Stomach (tissue), 4 donors: ENCODE measurements around the gene RRAS.

Experiments
- CTCF ChIP-seq, 7 experiments: fragments of 450-650 bp in 4 of 7; fragments of 200-600 bp in 3 of 7; sonication (generic) in 3 of 7; IDR thresholded peaks; one replicate each; pipeline ENCODE4 v1.5.1; 2016 to 2019; ENCODE audit warnings: antibody characterized with exemption in 7 of 7, control low read depth in 2 of 7, mild to moderate bottlenecking in 1 of 7
- EP300 ChIP-seq: sonication (generic); formaldehyde crosslinking; IDR thresholded peaks from one replicate; pipeline ENCODE4 v1.6.1; 2017; ENCODE audit warnings: antibody characterized with exemption
- POLR2A ChIP-seq, 4 donors: fragments of 450-650 bp; IDR thresholded peaks; one replicate each; pipeline ENCODE4 v1.6.1; 2016; ENCODE audit warnings: antibody characterized with exemption in 4 of 4, control low read depth in 2 of 4, mild to moderate bottlenecking in 1 of 4, moderate library complexity in 1 of 4
- POLR2AphosphoS5 ChIP-seq, 3 donors: sonication (generic); formaldehyde crosslinking; IDR thresholded peaks; one replicate each; pipeline ENCODE4 v1.6.1; 2016; ENCODE audit warnings: antibody characterized with exemption in 3 of 3

GRCh38 chr19:49665036-49665350, 25.1 kb upstream of the RRAS start:
- TF ChIP-seq POLR2AphosphoS5 (IDR thresholded peaks at IDR 0.05) (no peak), CTCF (IDR thresholded peaks at IDR 0.05) (no peak), EP300 (no peak), POLR2A (IDR thresholded peaks at IDR 0.05) (no peak)
